Measurements from ENCODE around the gene KIF5A.

Gene KIF5A

DNA sequence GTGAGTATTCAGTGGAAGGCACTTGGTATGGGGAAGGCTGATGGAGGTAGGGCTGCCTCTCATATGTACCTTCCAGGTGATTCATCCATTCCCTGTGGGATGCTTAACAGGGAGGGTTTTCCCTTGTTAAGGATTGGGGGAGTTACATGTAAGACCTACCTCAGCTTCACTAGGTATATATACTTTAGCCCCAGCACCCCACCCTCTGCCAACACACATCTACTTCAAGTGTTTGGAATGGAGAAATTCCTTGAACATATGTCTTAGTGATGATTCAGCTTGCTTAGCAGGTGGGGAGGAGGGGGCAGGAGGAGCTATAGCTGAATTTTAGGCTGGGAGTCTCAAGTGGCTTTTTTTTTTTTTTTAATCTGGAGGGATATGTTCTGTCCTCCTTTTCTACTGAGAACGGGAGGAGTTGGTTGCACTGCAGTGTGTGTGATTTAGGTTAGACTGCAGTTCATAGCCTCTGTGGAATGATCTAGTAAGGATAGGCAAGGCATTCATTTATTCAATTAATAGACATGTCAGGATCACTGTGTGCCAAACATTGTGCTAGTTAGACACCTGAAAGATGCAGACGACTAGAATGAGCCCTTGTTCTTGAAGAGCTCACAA lies 42.8 kb downstream of the KIF5A start:
- DNase-seq: no peak
- in situ Hi-C loops (cut with HindIII; ENCODE audit: low pct_ligation_motif_present, low sequenced_read_pairs): no loop called here
- TF ChIP-seq, protein P1, sequence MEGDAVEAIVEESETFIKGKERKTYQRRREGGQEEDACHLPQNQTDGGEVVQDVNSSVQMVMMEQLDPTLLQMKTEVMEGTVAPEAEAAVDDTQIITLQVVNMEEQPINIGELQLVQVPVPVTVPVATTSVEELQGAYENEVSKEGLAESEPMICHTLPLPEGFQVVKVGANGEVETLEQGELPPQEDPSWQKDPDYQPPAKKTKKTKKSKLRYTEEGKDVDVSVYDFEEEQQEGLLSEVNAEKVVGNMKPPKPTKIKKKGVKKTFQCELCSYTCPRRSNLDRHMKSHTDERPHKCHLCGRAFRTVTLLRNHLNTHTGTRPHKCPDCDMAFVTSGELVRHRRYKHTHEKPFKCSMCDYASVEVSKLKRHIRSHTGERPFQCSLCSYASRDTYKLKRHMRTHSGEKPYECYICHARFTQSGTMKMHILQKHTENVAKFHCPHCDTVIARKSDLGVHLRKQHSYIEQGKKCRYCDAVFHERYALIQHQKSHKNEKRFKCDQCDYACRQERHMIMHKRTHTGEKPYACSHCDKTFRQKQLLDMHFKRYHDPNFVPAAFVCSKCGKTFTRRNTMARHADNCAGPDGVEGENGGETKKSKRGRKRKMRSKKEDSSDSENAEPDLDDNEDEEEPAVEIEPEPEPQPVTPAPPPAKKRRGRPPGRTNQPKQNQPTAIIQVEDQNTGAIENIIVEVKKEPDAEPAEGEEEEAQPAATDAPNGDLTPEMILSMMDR (IDR thresholded peaks at IDR 0.05; ENCODE audit: low read depth, low read length, missing control alignments): no peak
- no peaks in the 10 kb centered on the region for H3K36me3 ChIP-seq (replicated peaks)
- H3K27me3 ChIP-seq (replicated peaks): peaks cover 2% of the 10 kb centered on the region
- H3K4me3 ChIP-seq (ENCODE audit: low read depth, low read length): no peak overlapping the region
- H3K27ac ChIP-seq: no peak overlapping the region

DNA sequence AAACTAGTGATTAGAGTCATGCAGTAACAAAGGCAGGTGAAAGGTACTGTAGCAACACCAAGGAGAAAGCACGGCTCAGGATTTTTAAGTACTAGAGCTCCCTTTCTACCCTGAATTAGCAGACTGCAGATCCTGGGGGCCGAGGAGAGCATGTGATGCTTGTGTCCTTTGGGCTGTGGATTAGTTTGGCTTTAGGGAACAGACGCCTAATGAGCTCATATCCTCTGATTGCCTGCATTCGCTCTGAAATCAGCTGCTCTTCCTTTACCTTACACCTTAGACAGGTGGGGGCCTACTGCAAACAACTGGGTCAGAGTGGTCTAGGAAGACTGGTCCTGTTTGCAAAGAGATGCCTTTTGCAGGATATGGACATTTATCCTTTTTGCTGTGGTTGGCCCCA lies 43.3 kb downstream of the KIF5A start:
- no peak for DNase-seq
- Histone ChIP-seq H3K36me3 (replicated peaks) (no peaks in the 10 kb centered on the region), H3K27me3 (replicated peaks) (peaks cover 2% of the 10 kb centered on the region), H3K27ac (no peak overlapping the region), H3K4me3 (ENCODE audit: low read depth, low read length) (no peak overlapping the region)
- TF ChIP-seq, protein P1 (IDR thresholded peaks at IDR 0.05; ENCODE audit: low read depth, low read length, missing control alignments): no peak
- in situ Hi-C loops (cut with HindIII; ENCODE audit: low pct_ligation_motif_present, low sequenced_read_pairs): no loop called here

DNA sequence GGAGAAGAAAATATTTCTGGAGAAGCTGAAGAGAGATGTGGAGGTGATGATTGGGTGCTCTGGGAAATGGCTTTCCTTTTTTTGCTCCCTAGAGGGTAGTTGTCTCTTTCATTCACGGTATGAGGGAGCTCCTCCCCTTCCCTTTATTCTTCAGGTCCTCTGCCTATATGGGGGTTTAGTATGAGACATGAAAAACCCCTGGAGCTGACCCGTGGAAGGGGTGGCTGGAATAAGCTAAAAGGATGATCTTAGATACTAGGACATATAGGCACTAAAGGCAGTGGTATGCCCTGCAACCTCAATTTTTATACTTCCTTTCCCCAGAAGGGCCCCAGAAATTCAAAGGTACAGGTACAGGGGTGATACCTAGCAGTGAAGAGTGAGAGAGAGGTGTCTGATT lies 50.6 kb downstream of the KIF5A start:
- TF ChIP-seq, protein P1 (IDR thresholded peaks at IDR 0.05; ENCODE audit: low read depth, low read length, missing control alignments): no peak
- Histone ChIP-seq H3K27me3 (replicated peaks) (no peaks in the 10 kb centered on the region), H3K36me3 (replicated peaks) (peaks cover 3% of the 10 kb centered on the region), H3K4me3 (ENCODE audit: low read depth, low read length) (no peak overlapping the region), H3K27ac (no peak overlapping the region)
- in situ Hi-C loops (cut with HindIII; ENCODE audit: low pct_ligation_motif_present, low sequenced_read_pairs): no loop called here
- no peak for DNase-seq

DNA sequence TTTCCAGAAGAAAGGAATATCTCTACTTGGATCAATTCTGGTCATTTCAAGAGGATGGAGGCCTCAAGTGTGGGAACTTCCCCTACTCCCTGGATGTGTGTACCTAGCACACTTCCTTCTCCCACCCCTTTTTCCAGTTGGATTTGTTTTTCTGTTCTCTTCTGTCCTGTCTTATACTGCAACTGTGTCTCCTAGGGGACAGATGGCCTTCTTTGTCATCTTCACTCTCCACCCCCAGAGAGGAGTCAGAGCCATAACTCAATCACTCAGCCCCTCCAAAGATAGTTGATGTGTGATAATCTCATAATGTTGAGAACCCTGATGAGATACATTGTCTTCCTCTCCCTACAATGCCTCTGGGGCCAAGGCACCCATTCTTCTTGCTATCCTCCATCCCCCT lies 52.7 kb downstream of the KIF5A start:
- H3K4me3 ChIP-seq (ENCODE audit: low read depth, low read length): no peak overlapping the region
- no peaks in the 10 kb centered on the region for H3K27me3 ChIP-seq (replicated peaks)
- no peak overlapping the region for H3K27ac ChIP-seq
- DNase-seq: no peak
- TF ChIP-seq, protein P1 (IDR thresholded peaks at IDR 0.05; ENCODE audit: low read depth, low read length, missing control alignments): no peak
- H3K36me3 ChIP-seq (replicated peaks): peaks cover 3% of the 10 kb centered on the region
- in situ Hi-C loops (cut with HindIII; ENCODE audit: low pct_ligation_motif_present, low sequenced_read_pairs): no loop called here

DNA sequence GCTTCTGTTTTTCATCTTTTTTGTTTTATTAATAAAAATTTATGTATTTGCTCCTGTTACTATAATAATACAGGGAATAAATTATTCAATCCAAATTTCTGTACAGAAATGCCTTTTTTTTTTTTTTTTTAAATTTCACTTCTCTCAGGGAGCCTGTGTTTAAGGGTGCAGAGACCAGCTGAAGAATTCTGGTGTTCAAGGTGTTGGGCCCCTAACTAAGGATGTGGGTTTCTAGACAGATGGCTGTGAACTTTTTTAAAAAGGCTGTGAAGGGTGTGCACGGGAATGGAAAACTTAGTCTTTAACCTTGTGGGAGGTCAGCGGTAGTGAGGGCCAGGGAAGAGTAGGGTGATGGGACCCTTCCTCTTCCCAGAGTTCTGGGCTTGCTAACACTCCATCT lies 53.5 kb downstream of the KIF5A start:
- H3K36me3 ChIP-seq (replicated peaks): peaks cover 3% of the 10 kb centered on the region
- H3K27me3 ChIP-seq (replicated peaks): no peaks in the 10 kb centered on the region
- H3K27ac ChIP-seq: no peak overlapping the region
- DNase-seq: no peak
- in situ Hi-C loops (cut with HindIII; ENCODE audit: low pct_ligation_motif_present, low sequenced_read_pairs): no loop called here
- no peak overlapping the region for H3K4me3 ChIP-seq (ENCODE audit: low read depth, low read length)
- TF ChIP-seq, protein P1 (IDR thresholded peaks at IDR 0.05; ENCODE audit: low read depth, low read length, missing control alignments): no peak
